GM20431 (cell line): Measurements from ENCODE around the gene VPS37C.
"Not testable (repeated sequence)": the region's sequence is repeated elsewhere in the genome, so short reads cannot be mapped to it uniquely, and the experiment has no call there.

ENCODE experiments used
- in situ Hi-C: fragments of 300-500 bp; cut with MseI, MboI; formaldehyde crosslinking; loops from one replicate; pipeline ENCODE4 v1.15.0; 2020; ENCODE audit warnings: low sequenced_read_pairs; ENCODE audit not compliant: unreplicated experiment

Gene VPS37C

DNA sequence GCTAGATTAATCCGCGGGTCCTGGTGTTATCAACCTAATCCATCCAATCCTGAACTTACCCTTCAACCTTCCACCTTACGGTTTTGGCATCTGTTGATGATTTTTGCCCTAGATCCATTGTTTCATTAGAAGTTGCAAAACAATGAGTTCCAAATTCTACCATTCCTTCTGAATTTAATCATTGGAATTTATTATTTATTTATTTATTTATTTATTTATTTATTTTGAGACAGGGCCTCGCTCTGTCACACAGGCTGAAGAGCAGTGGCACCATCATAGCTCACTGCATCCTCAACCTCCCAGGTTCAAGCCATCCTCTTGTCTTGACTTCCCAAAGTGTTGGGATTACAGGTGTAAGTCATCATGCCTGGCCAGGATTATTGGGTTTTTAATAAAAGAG is 20.3 kb upstream of the VPS37C start:
- in situ Hi-C loops = loop anchor here (25.0 kb wide), 1 partner anchor 344 kb away; the partner anchor contains the start of gene CCDC86

DNA sequence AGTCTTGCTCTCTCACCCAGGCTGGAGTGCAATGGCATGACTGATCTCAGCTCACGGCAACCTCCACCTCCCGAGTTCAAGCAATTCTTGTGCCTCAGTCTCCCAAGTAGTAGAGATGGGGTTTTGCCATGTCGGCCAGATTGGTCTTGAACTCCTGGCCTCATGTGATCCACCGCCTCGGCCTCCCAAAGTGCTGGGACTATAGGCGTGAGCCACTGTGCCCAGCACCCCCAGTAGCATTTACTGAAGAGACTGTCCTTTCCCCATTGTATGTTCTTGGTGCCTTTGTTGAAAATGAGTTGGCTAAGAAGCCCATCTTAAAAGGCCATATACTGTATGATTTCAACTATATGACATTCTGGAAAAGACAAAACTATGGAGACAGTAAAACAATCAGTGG is 19.0 kb upstream of the VPS37C start:
- in situ Hi-C loops = loop anchor here (25.0 kb wide), 1 partner anchor 343 kb away; the partner anchor contains the start of gene CCDC86

DNA sequence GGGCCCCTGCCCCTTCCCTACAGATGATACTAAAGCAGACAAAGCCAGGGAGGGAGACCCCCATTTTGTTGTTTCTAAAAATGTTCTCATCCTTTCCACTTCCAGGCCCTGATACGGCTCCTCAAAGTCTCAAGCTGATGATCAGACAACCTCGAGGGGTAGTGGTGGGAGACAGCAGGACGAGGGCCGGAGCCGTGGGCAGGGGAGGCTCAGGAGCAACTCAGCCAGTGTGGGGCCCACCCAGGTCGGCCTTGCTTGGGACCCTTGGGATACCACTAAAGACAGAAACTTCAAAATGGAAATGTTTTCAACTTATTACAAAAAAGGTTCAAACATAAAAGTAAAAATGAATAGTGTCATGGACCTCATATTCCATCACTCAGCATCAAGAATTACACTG is 15.2 kb upstream of the VPS37C start:
- in situ Hi-C loops = loop anchor here (25.0 kb wide), 1 partner anchor 339 kb away; the partner anchor contains the start of gene CCDC86

DNA sequence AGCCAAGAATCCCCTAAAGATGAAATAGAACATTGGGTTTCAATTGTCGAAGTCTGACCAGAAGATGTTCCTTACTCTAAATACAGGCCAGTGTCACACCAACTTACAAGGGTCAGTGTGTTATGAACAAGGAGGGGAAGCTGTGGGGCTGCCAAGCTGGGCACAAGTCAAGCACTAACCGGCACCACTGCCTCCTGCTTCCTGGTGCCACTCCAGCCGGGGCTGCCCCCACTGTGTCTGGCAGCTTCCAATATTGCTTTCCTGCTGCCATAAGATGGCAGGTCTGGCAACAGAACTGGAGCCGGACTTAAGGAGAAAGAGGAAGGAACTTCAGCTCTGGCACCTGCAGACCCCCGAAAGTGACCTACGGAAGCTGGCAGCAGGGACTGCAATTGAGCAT is 13.7 kb upstream of the VPS37C start:
- in situ Hi-C loops = loop anchor here (25.0 kb wide), 1 partner anchor 338 kb away; the partner anchor contains the start of gene CCDC86

DNA sequence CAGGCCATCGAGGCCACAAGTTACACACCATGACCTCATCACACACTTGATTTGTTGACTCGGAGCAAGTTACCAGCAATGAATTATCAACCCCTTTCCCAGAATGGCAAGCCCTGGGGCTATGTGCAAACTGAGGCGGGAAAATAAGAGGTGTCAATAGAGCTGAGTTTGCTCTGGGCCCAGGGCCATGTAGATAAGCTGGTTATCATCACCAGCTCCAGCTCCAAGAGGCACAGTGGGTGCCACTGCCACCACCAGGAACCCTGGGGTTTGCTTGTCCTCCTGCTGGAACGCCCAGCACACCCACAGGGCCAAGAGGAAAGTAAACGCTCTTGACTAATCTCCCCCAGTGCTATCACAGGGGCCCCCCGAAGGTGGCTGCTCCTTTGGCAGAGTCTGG is 13.0 kb upstream of the VPS37C start:
- in situ Hi-C loops = no loop called here

DNA sequence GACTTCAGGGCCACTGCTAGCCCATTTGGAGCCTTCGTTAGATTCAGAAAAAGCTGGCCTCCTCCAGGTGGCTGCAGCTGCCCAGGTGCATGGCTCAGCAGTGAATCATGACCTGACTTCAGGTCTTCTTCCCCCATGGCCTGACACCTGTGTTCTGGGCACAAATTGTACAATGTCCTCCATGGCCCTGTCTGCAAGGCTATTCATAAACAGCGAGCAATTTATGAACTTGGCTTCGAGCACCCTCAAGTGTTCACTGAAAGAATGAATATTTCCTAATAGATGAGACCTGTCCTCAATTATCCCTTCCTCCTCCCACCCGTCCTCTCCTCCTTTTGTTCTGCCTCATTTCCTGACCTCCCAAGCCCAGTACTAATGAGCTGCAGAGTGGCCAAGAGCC is 12.2 kb upstream of the VPS37C start:
- in situ Hi-C loops = no loop called here

DNA sequence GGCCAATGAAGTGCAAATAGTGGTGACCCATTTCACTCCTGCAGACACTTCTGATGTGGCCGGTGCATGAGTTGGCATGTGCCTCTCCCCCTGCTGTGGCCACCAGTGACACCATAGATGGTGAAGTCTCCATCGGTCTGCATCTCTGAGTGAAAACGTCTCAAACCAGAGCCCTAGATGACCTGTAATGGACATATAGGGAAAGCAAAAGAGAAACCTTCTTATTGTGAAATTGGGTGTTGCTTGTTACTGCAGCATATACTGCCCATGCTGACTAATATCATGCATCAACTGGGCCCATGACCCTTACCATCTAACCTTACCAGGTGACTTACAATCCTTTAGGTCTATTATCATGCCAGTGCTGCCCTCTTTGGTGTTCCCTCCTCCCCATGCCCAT is 11.7 kb upstream of the VPS37C start:
- in situ Hi-C loops = no loop called here

DNA sequence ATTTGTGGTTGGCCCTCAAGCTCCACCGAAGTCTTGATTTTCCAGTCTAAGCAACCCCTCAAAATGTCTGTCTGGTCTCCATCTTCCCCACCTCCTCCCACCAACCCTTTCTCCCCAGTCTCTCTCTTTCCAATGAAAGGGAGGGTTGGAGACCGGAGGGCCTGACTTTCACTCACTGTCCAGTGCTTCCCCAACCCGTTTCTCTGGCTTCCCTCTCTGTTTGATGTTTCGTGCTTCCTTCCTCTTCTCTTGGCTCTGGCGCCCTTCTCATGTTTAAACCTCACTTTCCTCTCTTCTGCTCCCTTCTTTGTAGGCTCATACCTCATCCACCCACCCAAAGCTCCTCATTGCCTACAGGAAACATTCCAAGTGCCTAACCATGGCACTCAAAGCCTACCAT is 11.1 kb upstream of the VPS37C start:
- in situ Hi-C loops = no loop called here

DNA sequence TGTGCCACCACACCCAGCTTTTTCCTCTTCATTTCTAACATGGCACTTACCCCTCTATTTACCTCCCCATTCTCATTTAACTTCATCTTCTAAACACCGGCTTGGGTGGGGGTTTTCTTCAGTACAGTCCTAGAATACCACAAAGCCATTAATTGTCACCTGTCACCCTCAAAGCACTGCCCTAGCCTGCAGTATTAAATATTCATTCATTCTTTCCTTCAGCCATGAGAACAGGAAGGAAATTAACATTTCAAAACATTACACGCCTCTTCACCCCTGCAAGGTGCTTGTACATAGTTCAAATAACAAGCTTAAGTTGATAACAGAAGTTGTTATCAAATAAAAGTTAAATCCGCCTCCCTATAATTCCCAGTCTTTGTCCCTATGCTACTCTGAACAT is 10.7 kb upstream of the VPS37C start:
- in situ Hi-C loops = no loop called here

DNA sequence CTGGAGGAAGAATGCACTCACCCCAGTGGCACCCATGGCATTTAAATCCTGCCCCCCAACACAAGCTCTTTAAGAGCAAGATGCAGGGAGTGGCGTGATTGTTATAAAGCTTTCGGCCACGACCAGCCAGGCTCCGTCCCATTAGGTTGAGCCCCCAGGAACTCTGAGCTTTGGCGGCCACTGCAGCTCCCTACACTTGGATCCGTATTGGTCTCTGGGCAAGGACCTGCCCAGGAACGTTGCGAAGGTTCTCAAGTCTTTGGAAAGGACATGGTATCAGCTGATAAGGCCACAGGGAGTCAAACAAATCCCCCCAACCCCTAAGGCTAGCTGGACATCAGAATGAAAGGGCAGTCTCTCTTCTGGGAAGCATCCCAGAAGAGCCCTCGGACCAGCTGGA is 9.3 kb upstream of the VPS37C start:
- in situ Hi-C loops = no loop called here

DNA sequence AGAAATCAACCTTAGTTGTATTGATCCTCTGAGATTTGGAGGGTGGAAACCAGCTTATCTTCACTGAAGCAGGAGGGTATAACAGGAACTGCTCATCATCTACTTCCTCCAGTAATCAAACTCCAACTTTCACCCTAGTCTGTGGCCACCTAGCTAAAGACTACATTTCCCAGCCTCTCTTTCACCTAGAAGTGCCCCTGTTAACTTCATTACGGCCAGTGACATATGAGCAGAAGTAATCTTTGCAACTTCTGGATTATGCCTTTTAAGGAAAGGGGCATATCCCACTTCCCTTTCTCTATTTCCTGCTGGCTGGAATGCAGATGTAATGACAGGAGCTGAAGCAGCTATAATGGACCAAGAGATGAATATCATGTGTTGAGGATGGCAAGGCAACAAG is 7.6 kb upstream of the VPS37C start:
- in situ Hi-C loops = no loop called here

DNA sequence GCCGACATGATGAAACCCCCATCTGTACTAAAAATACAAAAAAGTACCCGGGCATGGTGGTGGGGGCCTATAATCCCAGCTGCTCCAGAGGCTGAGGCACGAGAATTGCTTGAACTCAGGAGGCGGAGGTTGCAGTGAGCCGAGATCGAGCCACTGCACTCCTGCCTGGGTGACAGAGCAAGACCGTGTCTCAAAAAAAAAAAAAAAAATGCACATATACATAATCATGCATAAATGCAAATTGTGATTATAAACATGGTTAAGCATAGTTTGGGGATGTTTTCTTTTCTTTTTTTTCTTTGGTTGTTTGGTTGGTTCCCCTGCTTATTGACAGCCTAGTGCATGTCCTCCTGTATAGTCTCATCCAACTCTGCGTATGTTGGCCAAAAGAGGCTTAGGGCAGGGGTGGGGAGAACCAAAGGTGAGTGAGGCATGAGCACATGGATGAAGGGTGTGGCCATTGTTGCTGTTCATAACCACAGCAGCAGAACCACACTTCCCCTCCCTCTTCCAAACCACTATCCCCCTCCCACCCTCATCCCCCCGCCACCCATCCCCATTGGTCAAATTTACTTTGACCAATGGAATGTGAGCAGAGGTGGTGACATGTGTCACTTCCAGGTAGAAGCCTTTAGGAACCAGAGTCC is 6.9 kb upstream of the VPS37C start:
- in situ Hi-C loops = no loop called here

DNA sequence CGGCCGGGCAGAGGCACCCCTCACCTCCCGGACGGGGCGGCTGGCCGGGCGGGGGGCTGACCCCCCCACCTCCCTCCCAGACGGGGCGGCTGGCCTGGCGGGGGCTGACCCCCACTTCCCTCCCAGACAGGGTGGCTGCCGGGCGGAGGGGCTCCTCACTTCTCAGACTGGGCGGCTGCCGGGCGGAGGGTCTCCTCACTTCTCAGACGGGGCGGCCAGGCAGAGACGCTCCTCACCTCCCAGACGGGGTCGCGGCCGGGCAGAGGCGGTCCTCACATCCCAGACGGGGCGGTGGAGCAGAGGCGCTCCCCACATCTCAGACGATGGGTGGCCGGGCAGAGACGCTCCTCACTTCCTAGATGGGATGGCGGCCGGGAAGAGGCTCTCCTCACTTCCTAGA is 5.1 kb upstream of the VPS37C start:
- in situ Hi-C loops = not testable (repeated sequence)

DNA sequence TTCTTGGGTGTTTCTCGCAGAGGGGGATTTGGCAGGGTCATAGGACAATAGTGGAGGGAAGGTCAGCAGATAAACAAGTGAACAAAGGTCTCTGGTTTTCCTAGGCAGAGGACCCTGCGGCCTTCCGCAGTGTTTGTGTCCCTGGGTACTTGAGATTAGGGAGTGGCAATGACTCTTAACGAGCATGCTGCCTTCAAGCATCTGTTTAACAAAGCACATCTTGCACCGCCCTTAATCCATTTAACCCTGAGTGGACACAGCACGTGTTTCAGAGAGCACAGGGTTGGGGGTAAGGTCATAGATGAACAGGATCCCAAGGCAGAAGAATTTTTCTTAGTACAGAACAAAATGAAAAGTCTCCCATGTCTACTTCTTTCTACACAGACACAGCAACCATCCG is 4.6 kb upstream of the VPS37C start:
- in situ Hi-C loops = not testable (repeated sequence)

DNA sequence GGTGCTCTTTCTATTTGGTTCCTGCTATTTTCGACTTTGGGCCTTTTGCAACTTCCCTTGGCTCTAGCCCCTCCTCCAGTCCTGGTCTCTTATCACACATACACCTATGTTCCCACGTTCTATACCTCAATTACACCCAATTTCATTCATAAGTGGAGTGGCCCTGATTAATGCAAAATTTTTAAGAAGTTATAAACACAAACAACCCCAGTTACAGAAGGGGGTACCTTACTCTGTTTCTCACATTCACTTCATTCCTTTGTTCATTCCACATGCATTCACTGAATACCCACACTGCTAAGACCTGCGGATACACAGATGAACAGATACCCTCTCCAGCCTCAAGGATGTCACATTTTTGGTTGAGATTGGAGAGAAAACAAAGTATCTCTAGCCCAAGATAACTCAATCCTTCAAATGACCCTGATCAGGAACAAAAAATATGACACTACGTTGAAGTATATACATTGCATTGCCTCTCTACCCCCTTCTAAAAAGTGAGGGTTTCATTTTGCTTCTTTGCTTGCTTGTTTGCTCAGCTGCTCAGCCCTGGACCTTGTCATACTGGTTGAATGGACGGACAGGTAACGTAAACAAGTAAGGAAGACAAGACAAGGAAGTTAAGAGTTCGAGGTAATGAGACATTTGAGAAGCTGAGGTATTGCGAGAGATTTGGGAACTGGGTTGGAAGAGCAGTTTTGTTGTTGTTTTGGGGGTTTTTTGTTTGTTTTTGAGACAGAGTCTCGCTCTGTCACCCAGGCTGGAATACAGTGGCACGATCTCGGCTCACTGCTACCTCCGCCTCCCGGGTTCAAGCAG is 3.6 kb upstream of the VPS37C start:
- in situ Hi-C loops = no loop called here

DNA sequence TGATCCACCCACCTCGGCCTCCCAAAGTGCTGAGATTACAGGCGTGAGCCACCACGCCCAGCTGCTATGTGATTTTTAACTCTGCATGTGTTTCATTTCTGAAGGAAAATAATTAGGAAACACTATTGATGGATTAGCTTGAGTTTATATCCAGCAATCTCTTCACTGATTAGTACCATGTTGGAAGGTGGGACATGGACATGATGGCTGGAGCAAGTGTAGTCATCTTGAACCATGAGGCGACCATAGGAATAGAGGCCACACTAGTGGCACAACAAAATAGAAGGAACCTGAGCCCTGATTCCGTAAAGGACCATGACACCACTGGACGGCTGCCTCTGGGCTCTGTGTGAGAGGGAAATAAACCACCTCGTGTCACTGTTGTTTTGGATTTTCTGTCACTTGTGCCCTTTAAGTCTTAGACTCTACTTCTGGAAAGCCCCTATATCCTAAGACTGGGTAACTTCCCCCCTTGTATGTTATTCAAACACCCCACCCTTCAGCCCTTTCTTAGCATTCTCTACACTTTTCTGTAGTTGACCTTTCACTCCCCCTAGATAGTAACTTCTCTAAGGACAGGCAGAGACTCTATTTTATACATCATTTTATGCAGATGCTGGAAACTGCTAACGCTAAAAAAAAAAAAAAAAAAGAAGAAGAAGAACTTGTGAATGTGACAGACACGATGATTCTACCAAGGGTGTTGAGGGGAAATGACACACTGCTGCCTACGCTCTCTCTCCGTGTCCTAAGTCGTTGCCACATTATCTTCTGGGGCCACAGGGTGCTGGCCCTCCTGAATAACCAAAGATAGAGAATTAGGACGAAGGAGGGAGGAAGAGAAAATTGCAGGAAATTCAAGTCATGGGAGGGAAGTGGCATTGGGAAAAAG is 2.7 kb upstream of the VPS37C start:
- in situ Hi-C loops = no loop called here

DNA sequence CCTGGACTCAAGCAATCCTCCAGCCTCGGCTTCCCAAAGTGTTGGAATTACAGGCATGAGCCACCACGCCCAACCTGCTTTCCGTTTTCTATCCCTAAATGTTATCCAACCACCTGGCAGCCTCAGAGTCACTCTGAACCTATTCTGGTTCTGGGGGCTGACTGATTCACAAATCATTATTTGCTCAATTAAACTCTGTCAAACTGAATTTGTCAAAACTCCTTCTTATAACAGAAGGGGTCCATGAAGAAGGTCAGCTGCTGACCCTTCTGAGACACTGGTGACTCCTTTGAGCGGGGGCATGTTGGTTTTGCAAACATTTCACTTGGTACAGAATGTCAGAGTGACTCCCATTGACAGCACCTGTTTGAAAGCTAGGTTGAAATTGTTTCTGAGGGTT is 1.8 kb upstream of the VPS37C start:
- in situ Hi-C loops = no loop called here

DNA sequence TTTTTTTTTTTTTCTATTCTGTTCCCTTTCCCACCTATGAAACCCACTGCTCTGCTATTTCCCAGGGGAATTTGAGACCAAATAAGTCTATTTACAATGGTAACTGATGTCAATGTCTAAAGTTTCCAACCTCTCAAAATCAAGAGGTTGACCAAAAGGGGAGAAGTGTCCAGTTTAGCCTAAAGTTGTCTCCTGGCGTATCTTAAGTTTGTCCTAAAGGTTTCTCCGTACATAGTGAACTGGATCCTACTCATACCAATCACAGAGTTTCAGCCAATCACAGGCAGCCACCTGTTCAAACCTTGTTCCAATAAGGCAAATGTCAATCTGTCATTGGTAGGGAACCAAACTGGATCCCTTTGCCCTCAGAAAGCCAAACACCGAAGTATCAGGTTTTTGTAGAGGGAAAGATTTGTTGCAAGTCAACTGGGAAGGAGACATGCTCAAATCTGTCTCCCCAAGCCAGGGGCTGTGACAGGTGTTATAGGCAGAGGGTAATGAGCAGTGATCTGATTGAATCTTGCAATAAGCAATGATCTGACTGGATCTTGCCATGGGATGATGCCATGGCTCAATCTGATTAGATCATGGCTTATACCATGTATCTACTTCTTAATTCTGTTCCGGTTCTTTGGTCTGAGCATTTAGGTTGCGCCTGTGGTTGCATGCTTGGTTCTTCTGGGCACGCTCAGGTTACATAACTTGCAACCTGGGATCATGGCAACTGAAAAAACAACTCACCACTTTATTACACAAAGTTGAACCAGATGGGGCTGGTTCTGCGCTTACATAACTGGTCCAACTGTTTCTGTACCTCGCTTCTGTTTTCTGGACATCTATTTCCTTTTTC is 1.1 kb upstream of the VPS37C start:
- in situ Hi-C loops = no loop called here

DNA sequence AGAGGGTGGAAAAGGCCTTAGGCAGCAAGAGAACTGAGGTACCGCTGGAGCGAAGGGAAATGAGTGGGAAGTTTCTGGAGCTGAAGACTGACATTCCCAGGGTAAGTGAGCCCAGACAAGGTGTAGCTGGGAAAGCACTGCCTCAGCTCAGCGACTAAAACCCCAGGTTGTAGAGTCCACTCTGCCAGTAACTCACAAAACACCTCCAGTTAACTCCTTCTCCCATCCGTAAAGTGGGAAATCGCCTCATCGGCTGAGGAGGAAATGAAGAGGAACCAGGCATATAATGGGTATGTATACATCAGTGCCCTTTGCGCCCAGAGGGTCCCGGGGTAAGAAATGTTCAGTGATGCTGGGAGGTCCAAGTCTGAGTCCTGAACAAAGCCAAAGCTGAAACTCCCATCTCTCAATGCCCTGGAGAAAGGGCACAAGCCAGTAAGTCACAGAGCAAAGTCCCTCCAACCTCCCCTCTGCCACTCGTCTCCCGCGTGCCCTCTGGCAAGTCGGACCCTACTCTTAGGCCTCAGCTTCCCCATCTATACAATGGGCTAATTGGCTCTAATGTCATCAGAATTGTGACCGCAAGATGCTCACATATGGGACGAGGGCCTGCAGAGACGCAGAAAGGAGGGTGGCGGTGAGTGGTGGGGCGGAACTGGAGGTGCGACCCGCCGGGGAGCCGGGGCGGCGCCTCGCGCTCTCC is 588 bp downstream of the VPS37C start:
- in situ Hi-C loops = no loop called here
